Liver (tissue), 3 donors: ENCODE measurements around the gene DRGX.

Experiments used
- CTCF ChIP-seq: fragments of 150-350 bp; IDR thresholded peaks from 2 replicates; pipeline ENCODE4 v1.5.1; 2017; ENCODE audit warnings: improper control_type of control experiment, low read depth, low read length; ENCODE audit not compliant: missing input control
- FOXA1 ChIP-seq: IDR thresholded peaks from 2 replicates; pipeline ENCODE4 v1.6.1; 2016; ENCODE audit warnings: antibody characterized with exemption
- GABPA ChIP-seq, 2 donors: IDR thresholded peaks in 1 of 2; conservative IDR thresholded peaks in 1 of 2; 2 replicates each; pipeline ENCODE4 v1.6.1; 2016; ENCODE audit warnings: antibody characterized with exemption in 2 of 2, mild to moderate bottlenecking in 1 of 2, moderate library complexity in 1 of 2
- JUND ChIP-seq, 2 donors: IDR thresholded peaks; 2 replicates each; pipeline ENCODE4 v1.6.1; 2016; ENCODE audit warnings: antibody characterized with exemption in 2 of 2
- MAX ChIP-seq: IDR thresholded peaks from 2 replicates; pipeline ENCODE4 v1.6.1; 2016; ENCODE audit warnings: antibody characterized with exemption
- RAD21 ChIP-seq, 2 donors: IDR thresholded peaks; 2 replicates each; pipeline ENCODE4 v1.6.1; 2016; ENCODE audit warnings: antibody characterized with exemption in 2 of 2, mild to moderate bottlenecking in 2 of 2
- RXRA ChIP-seq, 2 donors: IDR thresholded peaks; 2 replicates each; pipeline ENCODE4 v1.6.1; 2017 to 2018; ENCODE audit warnings: antibody characterized with exemption in 2 of 2, mild to moderate bottlenecking in 1 of 2
- SP1 ChIP-seq: IDR thresholded peaks from 2 replicates; pipeline ENCODE4 v1.6.1; 2018; ENCODE audit warnings: antibody characterized with exemption, mild to moderate bottlenecking
- TAF1 ChIP-seq: conservative IDR thresholded peaks from 2 replicates; pipeline ENCODE4 v1.6.1; 2016; ENCODE audit warnings: antibody characterized with exemption, mild to moderate bottlenecking
- YY1 ChIP-seq: IDR thresholded peaks from 2 replicates; pipeline ENCODE4 v1.6.1; 2016; ENCODE audit warnings: antibody characterized with exemption, mild to moderate bottlenecking
- ZBTB33 ChIP-seq: IDR thresholded peaks from 2 replicates; pipeline ENCODE4 v1.6.1; 2016; ENCODE audit warnings: antibody characterized with exemption
- donor health status: healthy.
- donor health status: healthy.

- TF ChIP-seq CTCF (no peak), RAD21 (IDR thresholded peaks at IDR 0.05) (no peak), RXRA (IDR thresholded peaks at IDR 0.05) (no peak), FOXA1 (no peak), SP1 (no peak), ZBTB33 (no peak), GABPA (IDR thresholded peaks at IDR 0.05 in 1 of 2, conservative IDR thresholded peaks at IDR 0.05 in 1 of 2) (no peak), TAF1 (no peak), MAX (no peak), JUND (IDR thresholded peaks at IDR 0.05) (no peak), YY1 (no peak)
Observed at GRCh38 chr10:49366460-49366859, 29.4 kb downstream of the DRGX start.
